Omental fat pad (tissue), 4 donors: ENCODE results near the gene GSK3A. TPM values are rescaled to one million over a fixed set of nuclear protein-coding genes. Genes with fewer than 3 reads are reported as not detected.

Experiments used
- ATAC-seq: fragments of 150-250 bp; one replicate; pipeline ENCODE4 v1.9.1; 2016; ENCODE audit warnings: mild to moderate bottlenecking, moderate library complexity; ENCODE audit not compliant: low FRiP score
- DNase-seq: peaks from one replicate; pipeline ENCODE4 v3.0.0-alpha.2; 2019; ENCODE audit warnings: low spot score
- CTCF ChIP-seq, 3 donors: fragments of 450-650 bp; IDR thresholded peaks; one replicate each; pipeline ENCODE4 v1.5.1; 2016 to 2017; ENCODE audit warnings: antibody characterized with exemption in 3 of 3, mild to moderate bottlenecking in 3 of 3, moderate library complexity in 2 of 3
- total RNA-seq, 4 donors: library from RNA; depleted of rRNA; stranded (reverse); fragments of >200 nt; gene quantifications; one replicate each; pipeline ENCODE4 v1.1.0, GENCODE V29; 2016

GSK3A gene
- total RNA-seq, 4 donors from 2014 or later: 16.9 to 32.3 (median 20.0) TPM

GRCh38 chr19:42235181-42235580, 7.2 kb downstream of the GSK3A start:
- no peak for DNase-seq
- no peak for TF ChIP-seq CTCF (IDR thresholded peaks at IDR 0.05)
- ATAC-seq: no peak

DNA sequence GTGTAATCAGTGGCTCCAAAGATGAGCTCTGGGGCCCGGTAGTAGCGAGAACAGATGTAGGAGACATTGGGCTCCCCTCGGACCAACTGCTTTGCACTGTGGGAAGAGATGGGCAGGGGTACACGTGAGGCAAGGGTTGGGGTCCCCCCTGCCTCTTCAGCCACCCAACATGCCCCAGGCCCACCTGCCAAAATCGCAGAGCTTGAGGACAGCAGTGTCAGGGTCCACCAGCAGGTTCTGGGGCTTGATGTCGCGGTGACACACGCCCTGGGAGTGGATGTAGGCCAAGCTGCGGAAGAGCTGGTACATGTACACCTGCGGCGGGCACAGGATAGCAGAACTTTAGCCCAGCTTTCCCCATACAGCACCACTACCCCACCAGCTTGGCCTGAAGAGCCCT, 8.0 kb downstream of the GSK3A start:
- ATAC-seq (no peak), DNase-seq (no peak)
- no peak for TF ChIP-seq CTCF (IDR thresholded peaks at IDR 0.05)

GRCh38 chr19:42233678-42234292, 8.6 kb downstream of the GSK3A start:
- no peak for ATAC-seq
- no peak for TF ChIP-seq CTCF (IDR thresholded peaks at IDR 0.05)
- no peak for DNase-seq

DNA sequence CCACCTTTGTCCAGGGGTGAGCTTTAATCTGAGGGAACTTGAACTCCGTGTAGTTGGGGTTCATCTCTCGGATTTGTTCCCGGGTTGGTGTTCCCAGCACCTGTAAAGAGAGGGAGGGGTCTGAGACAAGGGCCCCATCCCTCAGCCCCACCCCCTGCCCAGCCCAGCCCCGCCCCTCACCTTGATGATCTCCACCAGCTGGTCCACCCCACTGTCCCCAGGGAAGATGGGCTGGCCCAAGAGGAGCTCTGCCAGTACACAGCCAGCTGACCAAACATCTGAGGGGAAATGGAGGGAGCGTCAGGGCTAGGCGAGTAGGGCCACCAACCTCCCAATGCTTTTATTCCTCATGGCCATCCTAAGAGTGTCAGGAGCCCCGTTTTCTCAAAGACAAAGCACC, 9.3 kb downstream of the GSK3A start:
- TF ChIP-seq CTCF (IDR thresholded peaks at IDR 0.05): no peak
- ATAC-seq: no peak
- DNase-seq: no peak

DNA sequence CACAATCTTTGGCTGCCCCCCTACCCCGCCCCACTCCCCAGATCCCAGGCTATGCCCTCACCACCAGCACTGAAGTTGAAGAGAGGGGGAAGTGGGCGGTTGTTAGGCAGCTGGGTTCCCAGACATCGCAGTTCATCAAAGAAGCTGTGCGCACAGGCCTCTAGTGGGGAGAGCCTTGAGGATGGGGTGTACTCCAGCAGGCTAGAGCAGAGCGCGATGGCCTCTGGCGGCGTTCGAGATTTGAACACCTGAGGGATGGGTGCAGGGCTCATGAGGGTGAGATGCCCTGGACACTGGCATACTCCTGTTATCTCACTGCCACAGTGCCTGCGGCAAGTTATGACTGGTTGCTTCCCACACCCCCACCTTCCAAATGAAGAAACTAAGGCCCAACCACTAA, 10.0 kb downstream of the GSK3A start:
- no peak for DNase-seq
- no peak for TF ChIP-seq CTCF (IDR thresholded peaks at IDR 0.05)
- no peak for ATAC-seq

- no peak for ATAC-seq
- TF ChIP-seq CTCF (IDR thresholded peaks at IDR 0.05): no peak
- DNase-seq: no peak
These were observed 11.8 kb downstream of the GSK3A start for GRCh38 chr19:42230571-42230970.

DNA sequence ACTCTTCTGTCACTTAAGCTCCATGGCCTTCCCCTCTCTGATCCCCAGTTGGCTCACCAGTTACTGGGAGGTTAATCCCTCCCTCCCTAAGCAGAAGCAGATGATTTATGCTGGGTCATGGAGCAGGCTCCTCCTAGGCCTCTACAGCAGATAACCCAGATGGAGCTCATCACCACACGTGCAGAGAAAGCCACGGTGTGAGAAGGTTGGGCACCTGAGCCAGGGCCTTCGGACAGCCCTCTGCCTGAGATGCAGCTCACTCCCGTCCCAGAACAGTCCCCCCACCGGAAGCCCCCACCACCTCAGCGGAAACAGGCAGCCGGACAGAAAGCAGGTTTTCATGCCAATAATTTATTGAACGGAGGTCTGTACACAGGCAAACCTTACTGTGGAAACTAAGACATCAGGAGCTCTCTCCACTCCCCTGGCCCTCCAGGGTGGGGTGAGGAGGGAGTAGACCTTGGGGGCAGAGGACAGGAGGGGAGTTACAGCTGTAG, 12.5 kb downstream of the GSK3A start:
- TF ChIP-seq CTCF (IDR thresholded peaks at IDR 0.05): no peak
- no peak for ATAC-seq

More for the DNA sequence above, 12.5 kb downstream of the GSK3A start:
- DNase-seq: no peak
